Erythroblast (primary cell): ENCODE data around the gene ADO.

Experiments used
- GATA1 ChIP-seq: IDR thresholded peaks from 2 replicates; pipeline ENCODE4 v1.6.1; 2011; ENCODE audit warnings: low read depth, mild to moderate bottlenecking, control low read depth, low read length, moderate library complexity
- POLR2A ChIP-seq: IDR thresholded peaks from 2 replicates; pipeline ENCODE4 v1.6.1; 2011; ENCODE audit warnings: mild to moderate bottlenecking, low read length

DNA sequence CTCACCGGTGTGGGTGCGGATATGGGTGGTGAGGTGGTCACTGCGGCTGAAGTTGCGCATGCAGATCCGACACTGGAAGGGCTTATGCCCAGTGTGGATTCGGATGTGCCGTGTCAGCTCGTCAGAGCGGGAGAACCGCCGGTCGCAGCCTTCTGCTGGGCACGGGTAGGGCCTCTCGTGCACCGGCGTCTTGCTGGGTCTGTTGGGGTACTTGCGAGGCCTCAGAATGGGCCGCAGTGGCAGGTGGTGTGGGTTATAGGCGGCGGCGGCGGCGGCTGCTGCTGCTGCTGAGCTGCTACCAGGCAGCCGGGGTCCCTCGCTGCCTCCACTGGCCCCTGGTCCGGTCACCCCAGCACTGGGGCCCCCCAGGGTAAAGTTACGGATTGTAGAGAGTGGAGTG is 8.9 kb downstream of the ADO start:
- TF ChIP-seq POLR2A (no peak), GATA1 (no peak)
